ENCODE data around the gene PDIA5.

PDIA5 gene

DNA sequence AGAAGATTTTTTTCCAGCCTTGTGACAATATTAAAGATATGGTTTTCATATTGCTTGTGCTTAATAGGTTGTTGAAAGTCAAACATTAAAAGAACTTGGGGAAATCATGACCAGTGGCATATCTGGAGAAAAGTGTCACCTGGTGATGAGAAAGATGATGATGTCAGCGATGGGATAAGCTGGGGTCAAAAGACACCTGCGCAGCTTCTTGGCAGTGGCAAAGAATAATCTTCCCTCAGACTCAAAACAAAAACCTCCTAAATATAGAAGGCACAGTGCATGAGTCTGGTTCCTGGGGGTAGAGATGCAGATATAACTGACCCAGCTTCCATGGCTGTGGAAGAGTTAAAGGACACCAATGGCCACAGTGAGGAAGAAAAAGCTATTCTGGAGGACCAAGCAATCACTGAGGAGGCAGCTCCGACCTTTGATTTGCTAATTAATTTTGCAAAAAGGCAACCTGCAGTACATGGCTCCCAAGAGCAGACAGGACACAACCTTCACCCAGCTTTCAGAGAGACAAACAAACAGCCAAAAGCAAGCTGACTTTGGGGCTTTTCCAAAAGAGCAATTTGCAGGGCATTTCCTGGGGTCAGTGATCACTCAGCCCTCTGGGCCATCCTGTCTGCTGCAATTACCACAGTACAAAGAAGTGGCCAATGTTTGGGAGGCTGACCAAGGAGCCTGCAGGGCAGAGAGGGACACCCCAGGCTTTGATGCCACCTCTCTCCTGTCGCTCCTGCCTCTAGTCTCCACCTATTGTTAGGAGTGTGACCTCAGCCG, 21.7 kb upstream of the PDIA5 start:
- DNase-seq: no peak

DNA sequence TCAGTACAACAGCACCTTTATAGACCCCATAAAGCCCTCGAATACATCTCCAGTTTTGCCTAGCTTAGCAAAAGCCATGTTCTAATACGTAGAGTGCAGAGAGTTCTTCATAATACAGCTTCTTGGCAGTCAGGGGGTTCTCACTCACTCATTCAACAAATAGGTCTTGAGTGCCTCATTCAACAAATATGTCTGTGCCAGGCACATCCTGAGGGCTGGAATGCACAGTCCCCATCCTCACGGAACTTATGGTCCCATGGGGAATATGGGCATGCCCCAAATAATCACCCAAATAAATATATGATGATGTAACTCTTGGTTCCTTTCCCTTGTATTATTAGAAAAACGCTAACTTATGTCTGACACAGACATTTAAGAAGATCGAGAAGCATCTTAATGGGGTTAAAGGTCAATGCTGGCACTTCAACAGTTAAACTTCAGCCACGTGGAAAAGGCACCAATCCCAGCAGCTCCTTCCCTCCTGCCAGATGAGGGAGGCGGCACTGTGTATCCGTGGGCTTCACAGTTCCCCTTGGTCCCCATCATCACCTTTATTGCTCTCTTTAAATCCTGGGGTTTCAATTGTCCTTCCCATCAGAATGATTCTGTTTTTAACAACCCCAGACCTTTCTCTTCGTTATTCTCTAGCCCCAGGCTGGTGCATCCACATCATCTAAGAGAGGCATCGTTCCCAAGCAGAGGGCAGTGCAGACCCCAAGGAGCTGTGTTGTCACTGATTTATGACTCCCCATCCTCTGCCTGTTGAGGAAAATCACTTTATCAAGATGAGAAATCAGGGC, 20.4 kb upstream of the PDIA5 start:
- DNase-seq: no peak

DNA sequence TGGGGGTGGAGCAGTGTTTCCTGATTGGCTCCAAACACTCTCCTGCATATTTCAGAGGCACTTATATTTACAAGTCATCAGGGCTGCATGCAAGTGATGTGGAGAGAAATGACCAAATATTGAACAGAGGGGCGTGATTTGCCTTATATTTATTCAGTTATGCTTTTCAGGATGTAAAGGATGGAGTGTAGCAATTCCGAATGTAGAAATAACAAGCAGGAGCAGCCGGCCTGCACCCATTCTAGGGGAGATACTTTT, 19.8 kb upstream of the PDIA5 start:
- no peak for DNase-seq

DNA sequence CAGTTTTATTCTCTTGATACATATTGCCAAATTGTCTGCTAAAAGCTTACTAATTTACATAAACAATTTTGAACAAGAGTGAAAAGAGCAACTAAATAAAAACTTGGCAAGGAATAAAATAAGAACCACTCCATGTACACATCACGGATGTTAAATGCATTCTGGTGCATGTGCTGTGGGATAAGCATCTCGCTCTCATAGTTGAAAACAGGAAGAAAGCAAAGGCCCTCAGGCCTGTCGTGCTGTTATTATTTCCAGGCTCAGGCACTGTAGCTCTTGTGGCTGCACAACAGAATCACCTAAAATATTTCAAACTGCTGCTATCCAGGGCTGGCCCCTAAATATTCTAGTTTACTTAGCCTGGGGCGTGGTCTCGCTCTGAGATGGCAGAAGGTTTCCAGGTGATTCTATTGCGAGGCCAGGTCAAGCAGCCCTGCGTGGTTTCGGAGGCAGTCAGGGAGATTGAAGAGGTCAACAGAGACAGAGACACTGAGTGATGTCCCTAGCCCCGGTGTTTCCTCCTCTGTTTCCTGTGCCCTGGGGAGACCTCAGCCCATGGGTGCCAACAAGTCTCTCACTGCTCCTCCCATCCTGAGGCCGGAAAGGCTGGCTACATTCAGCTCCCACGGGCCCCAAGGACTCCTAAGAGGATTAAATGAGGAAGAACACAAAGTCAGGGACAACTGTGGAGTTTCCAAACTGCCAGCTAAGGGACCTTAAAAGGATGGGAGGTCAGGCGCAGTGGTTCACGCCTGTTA, 18.2 kb upstream of the PDIA5 start:
- DNase-seq: no peak

- no peak for DNase-seq
Observed at GRCh38 chr3:123050666-123051065, 16.2 kb upstream of the PDIA5 start.

DNA sequence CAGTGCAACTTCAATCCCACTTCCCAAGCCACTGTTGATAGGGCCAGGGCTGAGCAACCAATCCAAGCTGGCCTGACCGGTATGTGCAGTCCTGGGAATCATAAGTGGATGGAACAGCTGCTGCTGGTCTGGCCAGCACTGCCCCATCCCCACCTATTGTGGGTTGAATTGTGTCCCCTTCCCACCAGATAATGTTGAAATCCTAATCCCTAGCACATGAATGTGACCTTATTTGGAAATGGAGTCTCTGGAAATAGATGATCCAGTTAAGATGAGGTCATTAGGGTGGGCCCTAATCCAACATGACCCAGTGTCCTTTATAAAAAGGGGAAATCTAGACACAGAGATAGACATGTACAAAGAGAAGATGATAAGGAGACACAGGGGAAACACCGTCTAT, 13.7 kb upstream of the PDIA5 start:
- DNase-seq: no peak

DNA sequence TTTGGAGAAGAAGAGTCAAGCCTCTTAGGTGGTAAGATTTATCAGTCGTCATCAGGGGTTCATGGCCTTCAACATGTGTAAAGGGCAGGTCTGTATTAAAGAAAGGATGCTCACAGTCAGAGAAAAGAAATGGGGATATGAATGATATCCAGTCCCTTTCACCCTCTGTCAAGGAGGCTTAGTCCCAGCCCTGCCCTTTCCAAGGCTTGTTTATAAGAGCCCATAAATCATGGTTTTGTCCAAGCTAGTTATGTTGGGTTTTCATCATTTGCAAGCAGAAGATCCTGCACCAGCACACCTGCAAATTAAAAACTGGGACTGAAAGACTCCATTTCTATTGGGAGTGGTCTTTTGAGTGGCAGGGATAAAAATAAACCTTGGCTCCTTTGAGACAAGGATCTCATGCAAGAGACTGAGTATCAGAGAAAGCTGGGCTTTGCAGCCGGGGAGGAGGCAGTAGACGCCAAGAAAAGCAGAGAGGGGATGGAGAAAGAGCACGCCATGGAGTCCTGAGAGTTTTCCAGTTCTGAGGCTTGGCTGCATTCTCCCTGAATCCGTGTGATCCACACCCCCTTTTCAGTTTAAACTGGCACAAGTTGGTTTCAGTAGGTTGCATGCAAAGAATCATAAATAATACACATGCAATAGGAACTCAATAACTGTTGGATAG, 12.6 kb upstream of the PDIA5 start:
- no peak for DNase-seq

- no peak for DNase-seq
Observed at GRCh38 chr3:123054931-123055330, 11.9 kb upstream of the PDIA5 start.

- no peak for DNase-seq
Observed at GRCh38 chr3:123055352-123055751, 11.5 kb upstream of the PDIA5 start.

DNA sequence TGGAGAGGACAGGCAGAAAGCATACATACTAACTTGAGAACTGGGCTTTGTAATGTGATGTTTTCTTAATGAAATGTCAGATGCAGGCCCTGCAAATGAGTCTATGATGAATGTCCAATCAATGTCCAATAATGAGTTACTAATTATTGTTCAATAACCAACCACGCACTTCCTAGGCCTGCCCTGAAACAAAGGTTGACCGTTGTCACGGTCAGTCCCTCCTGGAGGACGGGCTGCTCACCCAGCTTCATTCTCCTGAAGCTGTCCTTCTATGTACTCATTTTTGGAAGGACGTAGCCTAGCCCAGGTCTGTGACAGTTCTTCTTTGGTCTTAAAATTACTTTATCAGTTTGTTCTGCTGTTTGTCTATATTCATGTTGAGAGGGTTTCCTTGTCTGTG, 8.3 kb upstream of the PDIA5 start:
- no peak for DNase-seq

- no peak for DNase-seq
Observed at GRCh38 chr3:123060054-123060453, 6.8 kb upstream of the PDIA5 start.

- DNase-seq: no peak
Observed at GRCh38 chr3:123061856-123062255, 5.0 kb upstream of the PDIA5 start.

DNA sequence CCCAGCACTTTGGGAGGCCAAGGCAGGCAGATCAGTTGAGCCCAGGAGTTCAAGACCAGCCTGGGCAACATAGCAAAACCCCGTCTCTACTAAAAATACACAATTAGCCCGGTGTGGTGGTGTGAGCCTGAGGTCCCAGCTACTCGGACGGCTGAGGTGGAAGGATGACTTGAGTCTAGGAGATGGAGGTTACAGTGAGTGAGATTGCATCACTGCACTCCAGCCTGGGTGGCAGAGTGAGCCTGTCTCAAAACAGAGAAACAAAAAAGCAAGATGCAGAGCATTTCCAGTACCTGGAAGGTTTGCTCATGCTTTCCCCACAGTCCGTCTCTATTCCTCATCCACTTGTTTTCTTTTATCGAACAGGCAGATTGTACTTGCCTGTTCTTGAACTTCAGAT, 3.8 kb upstream of the PDIA5 start:
- no peak for DNase-seq

DNA sequence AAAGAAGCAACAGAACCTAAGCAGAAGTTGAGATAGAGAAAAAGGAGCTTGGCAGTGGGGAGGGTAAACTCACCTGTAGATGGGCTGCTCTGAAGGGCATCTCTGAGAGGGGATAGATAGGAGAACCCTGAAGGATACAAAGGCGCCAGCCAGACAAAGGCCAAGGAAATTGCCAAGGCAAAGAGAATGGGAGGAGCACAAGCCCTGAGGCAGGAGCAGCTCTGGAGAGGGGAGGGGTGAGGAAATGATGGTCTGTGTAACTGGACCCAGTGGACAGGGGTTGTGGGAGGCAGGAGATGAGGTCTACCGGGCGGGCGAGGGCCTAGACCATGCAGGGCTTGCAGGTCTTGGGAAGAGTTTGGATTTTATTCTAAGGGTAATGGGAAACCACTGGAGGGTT, 2.3 kb upstream of the PDIA5 start:
- no peak for DNase-seq

DNA sequence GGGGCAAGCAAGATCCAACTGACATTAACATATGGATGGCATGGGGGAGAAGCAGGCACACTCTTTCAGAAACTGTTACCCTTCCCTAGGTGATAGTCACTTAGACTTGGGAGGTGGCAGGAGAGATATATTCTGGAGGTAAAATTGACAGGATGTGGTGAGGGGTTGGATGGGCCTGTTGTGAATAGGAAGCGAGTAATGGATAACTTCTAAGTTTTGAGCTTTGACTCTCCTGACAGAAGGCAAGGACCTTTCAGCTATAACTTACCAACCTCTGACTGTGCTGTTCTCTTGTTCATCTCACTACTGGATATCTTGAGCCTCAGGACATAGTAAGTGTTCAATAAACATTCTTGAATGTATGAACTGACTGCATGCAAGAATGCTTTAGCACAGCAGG, 1.9 kb upstream of the PDIA5 start:
- peak in 1 of 5 experiments; percentile 51 for DNase-seq

GRCh38 chr3:123066599-123066895, 278 bp upstream of the PDIA5 start:
- no peak for DNase-seq

DNA sequence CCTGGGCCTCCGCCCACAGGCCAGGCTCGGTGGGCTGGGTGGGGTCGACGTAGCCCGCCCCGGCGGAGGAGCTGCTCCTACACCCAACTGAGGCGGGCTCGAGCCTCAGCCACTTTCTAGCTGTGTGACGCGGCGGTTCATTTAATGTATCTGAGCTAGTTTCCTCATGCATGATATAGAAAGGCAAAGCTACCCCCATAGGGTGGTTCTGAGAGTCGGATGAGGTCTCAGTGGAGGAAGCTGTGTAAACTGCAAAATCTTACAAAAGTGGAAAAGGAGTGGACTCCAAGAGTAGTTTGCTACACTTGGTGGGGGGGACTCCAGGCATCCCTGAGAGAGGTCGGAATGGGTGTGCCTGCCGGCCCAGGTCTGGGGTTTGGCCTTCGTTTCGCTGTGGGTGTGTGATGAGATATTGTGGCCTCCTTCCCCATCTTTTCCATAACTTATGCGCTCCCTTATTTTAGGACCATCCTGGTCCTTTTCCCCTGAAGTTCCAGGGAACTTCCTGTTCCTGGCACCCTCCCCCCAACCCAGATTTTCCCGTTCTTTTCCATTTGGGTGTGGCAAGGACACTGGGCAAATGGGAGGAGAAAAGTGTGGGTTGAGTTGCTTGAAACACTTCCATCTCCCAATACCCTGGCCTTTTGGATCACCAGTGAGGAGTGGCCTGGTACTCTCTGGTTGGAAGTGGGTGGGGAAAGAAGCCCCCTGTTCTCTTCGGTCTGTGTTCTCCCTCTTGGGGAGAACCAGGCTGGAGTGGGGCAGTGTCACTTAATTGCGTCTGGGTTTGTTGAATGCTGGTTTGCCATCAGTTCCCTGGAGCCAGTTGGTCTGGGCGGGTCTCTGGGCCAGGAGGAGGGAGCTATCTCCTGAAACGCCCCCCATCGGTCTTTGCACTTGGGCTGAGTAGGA, 1.1 kb downstream of the PDIA5 start:
- DNase-seq: peak in 1 of 5 experiments; percentile 46

DNA sequence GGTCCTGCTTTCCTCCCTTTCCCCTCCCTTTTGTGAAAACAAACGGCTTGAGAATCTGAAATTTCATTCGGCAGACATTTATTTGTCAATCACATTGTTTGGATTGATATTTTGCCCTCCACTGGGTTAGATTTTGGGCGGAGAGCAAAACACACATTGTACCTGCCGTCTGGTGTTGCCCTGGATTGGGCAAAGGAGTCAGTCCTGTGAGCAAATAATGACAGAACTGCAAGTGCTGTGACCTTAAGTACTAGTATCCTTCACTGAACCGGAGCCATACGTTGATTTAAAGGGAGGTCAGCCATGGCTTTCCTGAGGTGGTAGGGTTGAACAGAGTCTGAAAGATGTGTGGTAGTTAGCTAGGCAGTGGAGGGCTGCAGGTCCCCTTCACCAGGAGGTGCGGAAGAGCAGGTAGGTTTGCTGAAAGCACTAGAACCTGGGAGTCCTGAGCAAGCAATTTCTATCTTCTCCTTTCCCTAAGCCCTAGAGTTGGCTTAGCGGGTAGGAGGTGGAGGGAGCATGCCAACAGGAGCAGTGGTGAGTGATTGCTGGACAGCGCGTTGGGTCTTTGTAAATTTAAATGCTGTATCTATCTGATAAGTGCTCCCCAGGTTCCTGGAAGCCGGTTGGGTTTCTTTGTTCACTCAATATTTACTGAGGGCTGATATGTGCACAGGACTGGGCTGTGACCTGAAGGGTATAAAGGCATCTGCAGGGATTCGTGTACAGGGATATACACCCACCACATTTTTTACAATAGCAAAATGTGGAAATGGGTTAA, 2.0 kb downstream of the PDIA5 start:
- DNase-seq: no peak

GRCh38 chr3:123070510-123070909, 3.7 kb downstream of the PDIA5 start:
- DNase-seq: no peak

DNA sequence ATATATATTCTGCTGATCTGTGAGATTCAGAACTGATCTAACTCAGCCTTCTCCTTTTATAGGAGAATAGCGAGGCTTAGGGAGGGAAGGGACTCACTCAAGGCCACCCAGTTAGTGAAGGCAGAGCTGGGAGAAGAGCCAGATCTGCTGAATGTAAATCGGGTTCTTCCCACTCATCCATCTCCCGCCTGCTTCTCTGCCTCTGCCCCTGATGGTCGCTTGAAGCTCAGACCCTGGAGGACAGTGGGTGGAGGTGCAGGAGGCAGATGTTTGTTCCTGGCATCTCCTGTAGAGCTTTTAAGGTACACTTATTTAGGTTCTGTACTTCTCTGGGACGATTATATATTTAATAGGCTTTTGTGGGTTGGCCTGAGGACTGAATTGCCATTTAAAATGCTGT, 4.3 kb downstream of the PDIA5 start:
- no peak for DNase-seq

GRCh38 chr3:123071581-123071980, 4.8 kb downstream of the PDIA5 start:
- DNase-seq: no peak

DNA sequence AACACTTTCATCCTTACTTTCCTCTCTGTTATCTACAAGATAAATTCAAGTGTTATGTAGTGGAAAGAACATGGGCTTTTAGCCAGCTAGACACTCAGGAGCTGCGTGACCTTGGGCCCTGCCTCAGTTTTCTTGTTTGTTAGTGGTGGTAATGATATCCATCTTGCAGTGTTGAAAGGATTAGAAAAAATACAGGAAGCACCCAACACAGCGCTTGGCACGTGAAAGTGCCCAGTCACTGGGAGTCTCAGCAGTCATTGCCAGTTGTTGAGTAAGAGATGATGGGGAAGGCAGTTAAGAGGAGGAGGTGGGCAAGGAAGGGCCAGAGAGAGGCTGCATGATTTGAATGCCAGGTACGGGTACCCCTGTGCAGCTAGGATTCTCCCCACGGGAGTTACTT, 5.3 kb downstream of the PDIA5 start:
- no peak for DNase-seq

Data from T-helper 2 cell (primary cell).